GM19239 (cell line): Measurements from ENCODE around the gene MEPE.

Experiments
- DNase-seq: peaks from one replicate; pipeline ENCODE4 v3.0.0; 2011; ENCODE audit warnings: low spot score; ENCODE audit not compliant: insufficient read length
- FAIRE-seq: peaks from 2 replicates; lab custom pipeline; 2011; peaks lifted over from hg19 to GRCh38; lab: Jason Lieb, UNC

MEPE gene

GRCh38 chr4:87839592-87839946 lies 6.8 kb downstream of the MEPE start:
- peak; percentile 72 for FAIRE-seq
- no peak for DNase-seq

DNA sequence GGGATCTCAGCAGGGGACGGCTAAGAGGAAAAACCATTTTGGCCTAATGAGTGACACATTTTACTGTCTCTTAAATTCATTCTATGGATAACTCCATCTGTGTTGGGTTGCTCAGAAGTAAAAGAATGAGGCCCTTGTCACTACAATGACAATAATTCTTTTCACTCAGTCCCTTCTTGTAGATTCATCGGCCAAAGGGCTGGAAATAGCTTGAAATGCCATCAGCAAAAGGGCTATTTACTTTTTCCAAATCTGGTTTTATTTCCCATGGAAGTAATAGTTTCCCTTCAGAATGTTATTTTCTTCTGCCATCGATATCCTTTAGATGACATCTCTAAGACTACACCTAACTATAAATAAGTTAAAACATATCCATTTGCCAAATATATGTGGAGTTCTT lies 7.4 kb downstream of the MEPE start:
- DNase-seq (no peak), FAIRE-seq (no peak)

DNA sequence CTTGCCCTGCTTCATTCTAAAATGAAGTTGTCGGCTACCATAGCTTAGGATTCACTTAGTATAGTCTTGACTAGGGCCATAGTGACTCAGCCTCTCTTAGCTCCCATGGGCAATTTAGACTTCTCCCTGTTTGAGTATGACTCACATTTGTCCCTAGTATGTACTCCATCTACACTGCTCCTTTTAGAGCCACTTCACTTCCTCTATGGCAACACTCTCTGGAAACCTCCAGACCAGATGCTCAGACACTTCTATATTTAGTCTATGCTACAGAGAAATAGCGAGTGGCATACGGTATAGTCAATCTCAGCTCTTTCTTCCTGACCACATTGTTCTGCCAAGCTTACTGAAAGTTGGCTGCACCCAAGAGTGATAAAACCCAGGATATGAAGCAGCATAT lies 11.2 kb downstream of the MEPE start:
- no peak for FAIRE-seq
- DNase-seq: no peak

GRCh38 chr4:87844452-87844851 lies 11.7 kb downstream of the MEPE start:
- DNase-seq (no peak), FAIRE-seq (no peak)

DNA sequence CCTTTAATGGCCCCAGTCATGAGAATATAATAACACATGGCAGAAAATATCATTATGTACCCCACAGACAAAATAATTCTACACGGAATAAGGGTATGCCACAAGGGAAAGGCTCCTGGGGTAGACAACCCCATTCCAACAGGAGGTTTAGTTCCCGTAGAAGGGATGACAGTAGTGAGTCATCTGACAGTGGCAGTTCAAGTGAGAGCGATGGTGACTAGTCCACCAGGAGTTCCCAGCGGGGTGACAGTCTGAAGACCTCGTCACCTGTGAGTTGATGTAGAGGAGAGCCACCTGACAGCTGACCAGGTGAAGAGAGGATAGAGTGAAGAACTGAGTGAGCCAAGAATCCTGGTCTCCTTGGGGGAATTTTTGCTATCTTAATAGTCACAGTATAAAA lies 13.5 kb downstream of the MEPE start:
- DNase-seq (no peak), FAIRE-seq (no peak)

DNA sequence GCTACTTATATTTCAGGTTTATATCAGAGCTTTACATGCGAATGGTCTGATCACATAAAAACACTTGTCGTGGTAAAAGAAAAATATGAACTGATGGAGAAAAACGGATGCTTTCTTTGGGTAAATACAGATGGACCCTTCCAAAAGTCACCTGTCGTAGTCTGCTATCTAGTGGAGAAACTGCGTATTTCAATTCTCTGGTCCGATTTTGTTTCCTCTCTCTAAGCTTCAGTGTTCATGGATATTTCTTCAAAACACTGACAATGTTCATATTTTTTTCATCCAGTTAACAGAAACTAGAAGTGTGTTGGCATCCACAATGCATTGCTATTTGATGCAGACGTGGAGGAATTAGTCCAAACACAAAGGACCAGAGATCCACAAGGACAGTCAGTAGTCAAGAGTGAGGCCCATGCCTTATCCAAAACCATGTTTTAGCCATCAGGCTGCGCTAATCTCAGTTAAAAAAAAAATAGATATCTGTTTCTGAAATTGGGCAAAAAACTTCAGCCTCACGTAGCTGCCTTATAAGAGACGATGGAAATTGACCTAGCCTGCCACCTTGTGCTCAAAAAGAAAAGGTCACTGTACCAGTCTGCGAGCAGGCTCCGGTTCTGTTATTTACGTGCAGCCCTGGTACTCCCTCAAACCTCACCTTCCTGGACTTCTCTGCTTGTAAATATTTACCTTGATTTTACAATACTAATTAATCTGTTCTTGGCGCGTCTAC lies 16.0 kb downstream of the MEPE start:
- DNase-seq (peak; percentile 19), FAIRE-seq (peak; percentile 78)

GRCh38 chr4:87849612-87850011 lies 16.8 kb downstream of the MEPE start:
- DNase-seq: no peak

GRCh38 chr4:87851332-87851731 lies 18.6 kb downstream of the MEPE start:
- FAIRE-seq (no peak), DNase-seq (no peak)

More at GRCh38 chr4:87849612-87850011, 16.8 kb downstream of the MEPE start:
- peak; percentile 14 for FAIRE-seq

DNA sequence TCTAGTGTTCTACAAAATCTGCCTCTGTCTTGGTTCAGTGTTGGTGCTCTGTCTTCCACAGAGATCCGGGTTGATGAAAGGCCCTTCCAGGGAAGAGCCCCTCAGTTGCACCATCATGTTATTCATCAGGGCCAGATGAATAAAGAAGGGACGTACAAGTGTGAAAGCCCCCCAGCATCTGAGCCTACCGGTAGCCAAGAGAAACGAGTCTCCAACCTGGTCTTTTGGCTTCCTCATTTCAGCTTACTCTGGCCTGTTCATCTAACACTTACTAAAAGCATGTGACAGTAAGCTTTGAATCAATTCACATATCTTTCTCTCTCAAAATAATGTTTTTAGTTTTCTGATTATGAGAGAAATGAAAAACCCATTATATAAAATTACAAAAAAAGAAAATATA lies 19.2 kb downstream of the MEPE start:
- DNase-seq (no peak), FAIRE-seq (no peak)

DNA sequence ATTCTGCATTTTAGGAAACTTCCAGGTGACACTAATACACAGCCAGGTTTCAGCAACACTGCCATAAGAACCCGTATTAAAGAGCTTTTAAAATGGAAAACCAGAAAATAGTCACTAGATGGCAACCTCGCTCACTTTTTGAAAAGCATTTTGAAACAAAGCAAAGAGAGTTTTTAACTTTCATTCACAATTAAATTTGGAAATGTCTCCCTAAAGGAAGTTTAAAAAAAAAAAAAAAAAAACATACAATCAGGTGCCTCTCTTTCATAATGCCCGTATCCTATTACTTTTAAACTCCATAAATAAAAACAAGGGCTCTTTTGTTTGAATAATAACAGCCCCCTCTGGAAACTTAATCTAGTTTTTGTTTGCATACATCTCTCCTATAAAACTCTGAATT lies 20.3 kb downstream of the MEPE start:
- DNase-seq (no peak), FAIRE-seq (peak; percentile 52)

GRCh38 chr4:87853891-87854290 lies 21.1 kb downstream of the MEPE start:
- no peak for FAIRE-seq
- no peak for DNase-seq

DNA sequence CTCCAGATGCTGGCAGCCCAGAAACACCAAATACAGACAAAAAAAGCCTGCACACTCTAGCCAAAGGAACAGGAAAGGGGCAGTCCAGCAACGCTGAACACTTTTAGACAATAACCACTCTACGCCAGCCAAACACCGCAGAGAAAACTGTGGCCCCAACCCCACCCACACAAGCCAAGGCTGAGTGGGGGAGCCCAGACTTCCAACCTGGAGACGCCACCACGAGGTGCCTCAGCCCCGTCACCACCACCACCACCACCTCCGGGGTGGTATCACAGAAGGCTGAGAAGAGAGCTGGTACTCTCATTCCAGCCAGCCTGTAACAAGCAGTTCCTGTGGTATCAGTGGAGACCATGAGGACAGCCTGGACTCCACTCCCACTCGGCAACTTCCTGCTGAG lies 22.8 kb downstream of the MEPE start:
- FAIRE-seq (no peak), DNase-seq (no peak)

GRCh38 chr4:87856816-87857215 lies 24.0 kb downstream of the MEPE start:
- no peak for FAIRE-seq

GRCh38 chr4:87857789-87858188 lies 25.0 kb downstream of the MEPE start:
- DNase-seq: no peak
- FAIRE-seq: no peak

More at GRCh38 chr4:87856816-87857215, 24.0 kb downstream of the MEPE start:
- DNase-seq: no peak

DNA sequence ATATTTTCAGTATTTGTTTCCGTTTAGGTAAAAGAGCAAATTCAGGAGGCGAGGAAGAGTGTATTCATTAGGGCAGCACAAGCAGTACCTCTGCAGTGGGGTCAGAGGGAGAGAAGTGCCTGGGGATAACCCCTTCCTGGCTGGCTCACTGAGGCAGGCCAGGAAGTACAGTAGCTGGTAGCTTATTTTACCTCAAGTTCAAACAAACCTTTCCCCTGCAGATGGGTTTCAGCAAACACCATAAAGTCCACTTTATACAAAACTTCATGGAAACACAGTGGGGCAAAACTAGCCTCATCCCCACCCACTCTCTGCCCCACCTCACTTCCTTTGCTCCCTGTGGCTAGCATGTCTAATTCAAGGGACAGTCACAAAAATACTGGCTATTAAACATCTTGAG lies 29.5 kb downstream of the MEPE start:
- FAIRE-seq (no peak), DNase-seq (no peak)

DNA sequence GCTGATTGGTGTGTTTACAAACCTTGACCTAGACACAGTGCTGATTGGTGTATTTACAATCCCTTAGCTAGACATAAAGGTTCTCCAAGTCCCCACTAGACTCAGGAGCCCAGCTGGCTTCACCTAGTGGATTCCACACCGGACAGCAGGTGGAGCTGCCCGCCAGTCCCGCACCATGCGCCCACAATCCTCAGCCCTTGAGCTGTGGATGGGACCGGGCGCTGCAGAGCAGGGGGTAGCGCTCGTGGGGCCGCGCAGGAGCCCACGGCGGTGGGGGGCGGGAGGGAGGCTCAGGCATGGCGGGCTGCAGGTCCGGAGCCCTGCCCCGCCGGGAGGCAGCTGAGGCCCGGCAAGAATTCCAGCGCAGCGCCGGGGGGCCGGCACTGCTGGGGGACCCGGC lies 30.7 kb downstream of the MEPE start:
- DNase-seq (no peak), FAIRE-seq (no peak)

- FAIRE-seq: no peak
- no peak for DNase-seq
Measured at GRCh38 chr4:87864321-87864720, 31.6 kb downstream of the MEPE start.

- DNase-seq (no peak), FAIRE-seq (no peak)
Measured at GRCh38 chr4:87865288-87865687, 32.5 kb downstream of the MEPE start.

GRCh38 chr4:87865960-87866598 lies 33.3 kb downstream of the MEPE start:
- no peak for DNase-seq
- no peak for FAIRE-seq

GRCh38 chr4:87868522-87868921 lies 35.8 kb downstream of the MEPE start:
- DNase-seq (no peak), FAIRE-seq (no peak)

DNA sequence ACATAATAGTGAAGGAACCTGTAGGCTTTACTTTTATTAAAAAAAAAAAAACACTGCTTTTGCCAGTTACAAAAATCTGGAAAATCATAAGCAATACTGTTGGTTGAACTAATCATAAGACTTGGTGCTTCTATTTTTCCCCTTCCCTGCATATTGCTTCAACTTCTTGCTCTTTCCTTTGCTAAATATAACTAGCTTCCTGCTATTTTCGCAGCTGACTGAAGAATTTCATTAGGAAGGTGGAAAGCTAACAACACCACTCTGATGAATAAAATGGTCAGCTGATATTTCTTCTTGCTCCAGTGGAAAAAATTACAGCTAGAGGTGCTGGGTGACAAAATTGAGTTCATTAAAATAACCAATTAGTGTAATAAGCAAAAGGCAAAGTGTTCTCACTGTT lies 39.3 kb downstream of the MEPE start:
- FAIRE-seq (no peak), DNase-seq (no peak)

GRCh38 chr4:87875191-87875590 lies 42.4 kb downstream of the MEPE start:
- FAIRE-seq (no peak), DNase-seq (no peak)
